Epithelial cell of proximal tubule (primary cell): ENCODE measurements around the gene VAV3. TPM values are rescaled to one million over a fixed set of nuclear protein-coding genes. Genes with fewer than 3 reads are reported as not detected.

ENCODE experiments used
- DNase-seq: peaks from one replicate; pipeline ENCODE4 v3.0.0-alpha.2; 2011; ENCODE audit warnings: low read depth
- H3K4me3 ChIP-seq: 2 replicates; pipeline ENCODE4 v1.5.1; 2011; ENCODE audit warnings: low read depth, mild to moderate bottlenecking, low read length
- CTCF ChIP-seq: conservative IDR thresholded peaks from 2 replicates; pipeline ENCODE4 v1.5.1; 2012; ENCODE audit warnings: low read depth, mild to moderate bottlenecking, low read length
- total RNA-seq: library from RNA; depleted of rRNA; stranded (reverse); fragments of >200 nt; gene quantifications from 2 replicates; pipeline ENCODE4 v1.2.3, GENCODE V29; 2015

VAV3 gene
- total RNA-seq, 1 donor from 2014 or later = 9.7 TPM

GRCh38 chr1:107563441-107563840 is 401.5 kb downstream of the VAV3 start:
- H3K4me3 ChIP-seq = no peak overlapping the region
- TF ChIP-seq CTCF = no peak
- no peak for DNase-seq

- no peak overlapping the region for H3K4me3 ChIP-seq
- DNase-seq = no peak
- no peak for TF ChIP-seq CTCF
Observed at GRCh38 chr1:107559881-107560280, 405.1 kb downstream of the VAV3 start.

GRCh38 chr1:107557095-107557494 is 407.9 kb downstream of the VAV3 start:
- H3K4me3 ChIP-seq = no peak overlapping the region
- TF ChIP-seq CTCF = no peak
- DNase-seq = no peak

- DNase-seq = no peak
- no peak overlapping the region for H3K4me3 ChIP-seq
- TF ChIP-seq CTCF = no peak
Observed at GRCh38 chr1:107555578-107555977, 409.4 kb downstream of the VAV3 start.

- no peak overlapping the region for H3K4me3 ChIP-seq
- TF ChIP-seq CTCF = no peak
- no peak for DNase-seq
Observed at GRCh38 chr1:107552781-107553180, 412.2 kb downstream of the VAV3 start.

- no peak for TF ChIP-seq CTCF
- DNase-seq = no peak
- no peak overlapping the region for H3K4me3 ChIP-seq
Observed at GRCh38 chr1:107551456-107551855, 413.5 kb downstream of the VAV3 start.

GRCh38 chr1:107550358-107550757 is 414.6 kb downstream of the VAV3 start:
- no peak for DNase-seq
- H3K4me3 ChIP-seq = no peak overlapping the region
- TF ChIP-seq CTCF = no peak
